ENCODE data around the gene ABI3BP. TPM values are rescaled to one million over a fixed set of nuclear protein-coding genes. Genes with fewer than 3 reads are reported as not detected.

ABI3BP gene
- total RNA-seq, 1 donor from 2014 or later = 26.2 TPM

DNA sequence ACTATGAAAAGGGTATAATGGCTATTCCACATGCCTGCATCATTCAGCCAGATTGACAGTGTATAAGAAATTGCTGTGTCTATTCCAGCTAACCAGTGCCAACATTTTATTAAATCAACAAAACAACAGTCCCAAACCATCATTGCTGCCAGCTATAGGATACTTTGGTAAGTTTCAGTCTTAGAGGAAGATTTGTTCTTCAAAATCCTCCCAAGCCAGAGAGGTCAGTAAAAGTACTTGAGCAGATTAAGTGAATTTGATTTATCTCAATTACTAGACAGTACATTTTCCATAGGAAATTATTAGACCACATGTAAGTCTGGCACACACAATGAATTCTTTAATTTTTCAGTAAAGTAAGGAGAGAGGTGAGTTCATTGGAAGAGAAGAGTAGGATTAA, 233.3 kb downstream of the ABI3BP start:
- intact Hi-C loops (cut with DNase I) = no loop called here

DNA sequence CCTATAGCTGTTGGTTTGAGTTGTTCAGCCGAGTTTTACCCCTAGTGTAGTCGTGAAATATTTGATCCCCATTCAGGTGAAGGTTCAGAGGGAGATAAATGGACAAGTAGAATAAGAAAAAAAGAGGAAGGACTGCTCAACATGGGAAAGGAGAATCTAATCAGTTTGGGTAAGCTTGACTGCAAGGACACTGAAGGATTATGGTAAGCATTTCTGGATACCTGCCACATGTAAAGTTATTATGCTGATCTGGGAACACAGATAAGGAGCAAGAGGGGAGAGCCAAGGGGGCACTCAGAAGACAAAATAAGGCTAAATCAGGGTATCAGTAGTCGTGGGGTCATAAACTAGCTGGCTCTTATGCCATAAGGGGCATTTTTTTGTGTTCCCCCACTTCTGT, 234.1 kb downstream of the ABI3BP start:
- no peak for DNase-seq (ENCODE audit: low spot score)
- intact Hi-C loops (cut with DNase I) = no loop called here

More for the DNA sequence above, 233.3 kb downstream of the ABI3BP start:
- no peak for DNase-seq (ENCODE audit: low spot score)

DNA sequence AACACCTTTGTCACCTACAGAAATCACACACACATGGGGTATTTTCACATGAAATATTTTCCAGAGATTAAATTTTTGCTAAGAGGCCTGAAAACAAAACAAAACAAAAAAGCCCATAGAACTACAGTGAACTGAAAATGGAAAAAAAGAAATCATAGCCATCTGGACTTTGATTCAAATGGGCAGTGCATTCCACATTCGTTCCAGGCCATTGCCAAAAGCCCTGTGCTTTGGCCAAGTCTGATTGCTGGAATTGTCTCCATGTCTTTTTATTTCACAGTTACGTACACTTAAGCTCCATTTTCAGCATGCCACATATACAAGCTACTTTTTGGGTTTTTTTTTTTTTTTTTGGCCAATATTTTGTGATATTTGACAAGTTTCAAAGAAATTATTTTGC, 236.8 kb downstream of the ABI3BP start:
- intact Hi-C loops (cut with DNase I) = no loop called here
- no peak for DNase-seq (ENCODE audit: low spot score)

DNA sequence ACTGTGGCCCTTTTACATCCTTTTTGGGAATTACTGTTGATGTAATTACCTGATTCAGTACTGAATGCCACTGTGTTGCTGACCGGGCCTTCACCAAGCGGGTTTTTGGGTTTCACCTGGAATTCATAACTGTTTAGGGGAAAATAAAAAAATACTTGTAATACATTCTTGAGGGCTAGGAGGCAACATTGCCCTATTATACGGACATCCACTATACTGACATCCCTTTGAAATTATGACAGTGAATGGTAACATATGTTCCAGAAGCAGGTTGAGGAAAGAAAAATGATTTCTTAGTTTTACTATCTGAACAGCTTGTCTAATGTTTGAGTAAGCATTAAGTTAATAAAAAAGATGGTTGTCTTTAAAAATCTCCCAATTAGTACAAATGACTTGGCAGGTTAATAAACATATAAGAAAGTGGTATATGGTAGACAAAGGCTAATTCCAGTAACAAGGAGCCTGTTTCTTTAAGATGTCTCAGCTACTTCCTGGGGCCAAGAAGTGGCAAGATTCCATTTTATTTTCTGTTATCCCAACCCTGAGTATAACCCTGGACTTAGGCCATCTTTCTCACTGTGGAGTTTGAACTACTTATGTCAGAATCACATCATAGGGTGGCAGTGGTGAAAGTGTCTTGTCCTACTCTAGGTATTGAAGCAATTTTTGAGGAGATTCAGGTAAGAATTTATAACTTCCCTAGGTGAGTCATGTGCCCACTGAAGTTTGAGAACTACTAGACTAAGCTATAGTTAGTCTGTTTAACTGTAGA, 238.5 kb downstream of the ABI3BP start:
- intact Hi-C loops (cut with DNase I) = no loop called here
- DNase-seq (ENCODE audit: low spot score) = no peak

DNA sequence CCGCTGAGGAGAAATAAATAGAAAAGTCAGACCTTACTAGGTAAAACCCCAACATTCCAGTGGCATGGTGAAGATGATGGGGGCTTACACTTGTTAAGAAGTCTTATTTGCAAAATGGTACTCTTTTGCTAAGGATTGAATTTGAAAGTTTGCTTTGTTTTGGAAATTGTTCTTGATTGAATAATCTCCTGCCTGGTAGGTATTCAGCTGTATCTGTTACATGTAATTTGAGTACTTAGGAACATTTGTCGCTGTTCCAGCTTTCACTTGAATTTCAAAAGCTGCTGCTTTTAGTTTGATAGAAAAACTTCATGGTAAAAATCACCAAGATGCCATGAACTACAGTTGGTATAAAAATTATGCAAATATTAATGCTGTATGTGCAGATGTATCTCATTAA, 239.4 kb downstream of the ABI3BP start:
- no peak for DNase-seq (ENCODE audit: low spot score)
- intact Hi-C loops (cut with DNase I) = no loop called here

DNA sequence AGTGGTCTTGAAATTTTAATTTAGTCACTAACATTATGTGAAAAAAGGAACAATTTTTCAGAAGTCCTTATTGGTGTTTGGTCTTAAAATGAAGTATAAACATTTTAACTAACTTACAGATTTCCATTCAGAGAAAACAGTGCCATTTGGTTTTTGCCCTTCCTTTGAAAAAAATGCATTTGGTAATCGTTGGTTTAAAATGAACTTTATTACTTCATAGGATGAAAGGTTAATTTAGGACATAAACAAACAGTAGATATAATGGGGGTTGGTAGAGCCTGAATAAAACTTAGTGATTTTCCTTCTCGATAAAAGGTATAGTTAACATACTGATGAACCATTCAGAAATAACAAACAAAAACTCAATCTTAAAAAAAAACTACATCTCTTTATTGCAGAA, 244.3 kb downstream of the ABI3BP start:
- intact Hi-C loops (cut with DNase I) = no loop called here
- no peak for DNase-seq (ENCODE audit: low spot score)

DNA sequence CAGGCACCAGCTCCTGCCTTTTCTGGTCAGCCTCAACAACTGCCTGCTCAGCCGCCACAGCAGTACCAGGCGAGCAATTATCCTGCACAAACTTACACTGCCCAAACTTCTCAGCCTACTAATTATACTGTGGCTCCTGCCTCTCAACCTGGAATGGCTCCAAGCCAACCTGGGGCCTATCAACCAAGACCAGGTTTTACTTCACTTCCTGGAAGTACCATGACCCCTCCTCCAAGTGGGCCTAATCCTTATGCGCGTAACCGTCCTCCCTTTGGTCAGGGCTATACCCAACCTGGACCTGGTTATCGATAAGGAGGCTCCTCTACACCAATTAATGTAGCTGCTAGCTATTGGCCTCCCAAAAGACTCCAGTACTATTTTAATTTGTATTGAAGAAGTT, 245.0 kb downstream of the ABI3BP start:
- no peak for DNase-seq (ENCODE audit: low spot score)
- intact Hi-C loops (cut with DNase I) = no loop called here

DNA sequence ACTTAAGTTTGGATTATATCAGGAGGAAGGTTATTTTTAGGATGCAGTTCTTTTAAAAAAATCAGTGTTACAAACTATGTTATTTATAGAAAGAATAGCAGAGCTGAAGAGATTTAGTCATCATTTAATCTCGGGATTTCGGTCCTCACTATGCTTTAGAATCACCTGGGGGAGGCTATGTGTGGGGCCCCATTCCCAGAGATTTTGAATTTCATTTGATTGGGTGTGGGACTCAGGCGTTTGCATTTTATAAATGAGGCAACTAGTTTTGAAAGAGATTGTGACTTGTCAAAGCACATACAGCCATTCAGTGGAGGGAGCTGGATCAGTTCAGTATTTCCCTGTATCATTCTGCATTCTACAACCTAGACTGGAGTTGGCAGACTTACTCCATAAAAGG, 247.1 kb downstream of the ABI3BP start:
- no peak for DNase-seq (ENCODE audit: low spot score)
- intact Hi-C loops (cut with DNase I) = no loop called here

DNA sequence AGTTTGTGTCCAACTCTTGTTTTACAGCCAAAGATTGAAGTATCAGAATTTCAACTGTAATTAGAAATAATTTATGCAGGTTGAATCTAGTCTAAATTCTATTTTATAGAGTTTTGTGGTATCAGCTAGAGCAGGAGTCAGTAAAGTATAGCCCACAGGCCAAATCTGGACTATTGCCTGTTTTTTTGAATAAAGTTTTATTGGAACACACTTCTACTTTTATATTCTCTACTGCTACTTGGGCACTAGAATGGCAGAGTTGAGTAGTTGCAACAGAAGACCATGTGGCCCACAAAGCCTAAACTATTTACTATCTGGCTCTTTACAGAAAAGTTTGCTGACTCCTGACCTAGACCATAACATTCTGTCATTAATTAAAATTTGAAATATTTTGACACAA, 247.6 kb downstream of the ABI3BP start:
- intact Hi-C loops (cut with DNase I) = no loop called here
- DNase-seq (ENCODE audit: low spot score) = no peak

DNA sequence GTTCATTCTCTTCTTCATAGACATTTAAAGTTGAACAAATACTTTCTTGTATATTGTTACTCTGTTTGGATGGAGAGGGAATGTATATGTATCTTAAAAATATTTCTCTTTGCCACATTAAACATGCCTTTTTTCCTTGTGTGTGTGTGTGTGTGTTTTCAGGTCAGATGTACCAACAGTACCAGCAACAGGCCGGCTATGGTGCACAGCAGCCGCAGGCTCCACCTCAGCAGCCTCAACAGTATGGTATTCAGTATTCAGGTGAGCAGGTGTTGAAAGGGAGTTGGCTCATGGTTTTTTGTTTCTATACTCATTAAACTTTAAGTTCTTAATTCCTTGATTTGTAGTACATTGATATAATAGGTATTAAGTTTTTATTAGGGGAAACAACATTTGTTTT, 248.6 kb downstream of the ABI3BP start:
- intact Hi-C loops (cut with DNase I) = no loop called here

DNA sequence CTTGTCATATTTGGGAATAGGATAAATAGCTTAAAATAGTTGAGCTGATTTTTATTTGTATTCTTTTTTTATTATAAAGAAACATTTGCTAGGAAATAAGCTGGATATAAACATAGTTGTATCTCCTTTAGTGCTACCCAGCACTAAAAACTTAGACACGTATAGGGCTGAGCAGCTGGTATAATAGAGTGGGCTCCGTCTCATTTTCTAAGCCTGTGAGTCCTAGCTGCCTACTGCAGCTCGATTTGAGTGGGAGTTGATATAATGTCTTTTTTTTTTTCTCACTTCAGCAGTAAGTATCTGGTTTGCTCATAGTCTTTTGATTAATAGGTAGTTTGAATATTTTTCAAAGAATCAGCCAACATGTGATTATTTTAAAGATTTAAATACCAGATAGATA, 249.7 kb downstream of the ABI3BP start:
- no peak for DNase-seq (ENCODE audit: low spot score)
- intact Hi-C loops (cut with DNase I) = no loop called here

More for the DNA sequence above, 248.6 kb downstream of the ABI3BP start:
- DNase-seq (ENCODE audit: low spot score) = no peak

DNA sequence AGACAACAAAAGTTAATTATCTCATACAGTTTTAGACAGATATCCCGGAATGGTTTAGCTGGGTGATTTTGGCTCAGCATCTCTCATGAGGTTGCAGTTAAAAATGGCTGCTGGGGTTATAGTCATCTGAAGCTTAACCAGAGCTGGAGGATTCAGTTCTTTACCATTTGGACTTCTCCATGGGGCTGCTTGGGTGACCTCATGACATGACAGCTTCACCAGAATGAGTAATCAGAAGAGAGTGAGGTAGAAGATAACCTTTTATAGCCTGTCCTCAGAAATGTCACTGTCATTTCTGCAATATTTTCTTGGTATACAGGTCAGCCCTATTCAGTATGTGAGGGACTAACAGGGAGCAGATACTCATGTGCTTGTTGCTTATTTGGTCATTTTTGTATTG, 253.0 kb downstream of the ABI3BP start:
- DNase-seq (ENCODE audit: low spot score) = no peak
- intact Hi-C loops (cut with DNase I) = no loop called here

DNA sequence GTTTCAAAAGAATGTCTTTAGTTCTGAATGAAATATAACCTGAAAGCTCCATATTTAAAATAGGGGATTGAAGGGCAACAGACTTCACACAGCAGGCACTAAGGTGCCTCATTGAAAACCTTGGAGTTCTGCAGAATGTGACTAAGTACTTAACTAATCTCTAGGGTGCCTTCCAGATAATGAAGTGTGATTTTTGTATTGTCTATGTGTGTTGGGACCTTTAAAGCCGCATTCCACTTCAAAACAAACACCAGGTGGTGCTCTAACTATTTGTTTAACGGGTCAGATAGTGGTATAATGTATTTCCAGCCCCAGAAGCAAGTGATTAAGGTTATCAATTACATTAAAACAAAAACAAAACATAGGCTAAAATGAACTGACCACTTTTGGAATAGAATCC, 255.9 kb downstream of the ABI3BP start:
- intact Hi-C loops (cut with DNase I) = no loop called here
- no peak for DNase-seq (ENCODE audit: low spot score)

DNA sequence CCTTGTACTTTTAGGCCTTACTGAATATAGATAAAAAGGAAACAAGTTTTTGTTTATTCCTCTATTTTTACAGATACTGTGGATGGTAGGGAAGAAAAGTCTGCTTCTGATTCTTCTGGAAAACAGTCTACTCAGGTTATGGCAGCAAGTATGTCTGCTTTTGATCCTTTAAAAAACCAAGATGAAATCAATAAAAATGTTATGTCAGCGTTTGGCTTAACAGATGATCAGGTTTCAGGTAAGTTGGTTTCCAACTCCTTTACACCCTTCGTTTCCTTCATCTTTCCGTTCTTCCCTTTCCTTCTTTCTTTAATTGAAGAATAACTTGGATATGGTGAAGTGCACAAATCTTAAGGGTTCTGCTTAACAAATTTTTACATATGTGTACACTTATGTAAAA, 260.8 kb downstream of the ABI3BP start:
- DNase-seq (ENCODE audit: low spot score) = no peak
- intact Hi-C loops (cut with DNase I) = no loop called here

DNA sequence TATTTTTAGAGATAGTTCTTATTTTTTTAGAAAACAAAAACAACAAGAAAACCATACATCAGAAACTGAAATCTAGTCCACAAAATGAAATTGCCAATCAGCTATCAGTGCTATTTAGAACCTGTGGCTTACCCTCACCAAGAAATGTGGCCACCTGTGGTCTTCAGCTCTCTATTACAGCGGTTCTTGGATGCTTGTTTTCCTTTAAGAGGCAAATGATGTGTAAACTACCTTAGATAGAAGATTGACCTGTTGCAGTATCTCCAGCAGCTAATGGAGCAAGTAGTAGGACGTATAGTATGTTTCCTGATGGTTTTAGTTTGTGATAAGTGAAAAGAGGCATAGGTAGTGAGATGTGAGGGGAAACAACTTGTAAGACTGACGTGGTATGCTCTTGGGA, 262.7 kb downstream of the ABI3BP start:
- DNase-seq (ENCODE audit: low spot score) = no peak
- intact Hi-C loops (cut with DNase I) = no loop called here

DNA sequence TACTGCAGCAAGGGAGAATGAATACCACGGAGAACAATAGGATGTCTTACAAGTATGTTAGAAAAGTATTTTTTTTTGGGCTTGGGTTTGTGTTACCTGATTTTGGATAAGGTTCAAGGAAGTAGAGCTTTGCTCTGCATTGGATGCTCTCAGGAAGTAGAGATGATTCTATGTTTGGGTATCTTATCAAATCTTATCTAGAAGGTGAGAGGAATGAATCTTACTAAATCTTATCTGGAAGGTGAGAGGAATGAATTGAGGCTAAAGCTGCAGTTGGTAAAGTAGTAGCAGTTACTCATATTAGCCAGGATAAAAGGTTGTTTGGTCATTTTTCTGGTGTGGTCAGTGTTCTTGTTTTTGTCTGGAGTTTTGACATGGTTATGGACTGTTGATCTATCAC, 266.5 kb downstream of the ABI3BP start:
- no peak for DNase-seq (ENCODE audit: low spot score)
- intact Hi-C loops (cut with DNase I) = no loop called here

DNA sequence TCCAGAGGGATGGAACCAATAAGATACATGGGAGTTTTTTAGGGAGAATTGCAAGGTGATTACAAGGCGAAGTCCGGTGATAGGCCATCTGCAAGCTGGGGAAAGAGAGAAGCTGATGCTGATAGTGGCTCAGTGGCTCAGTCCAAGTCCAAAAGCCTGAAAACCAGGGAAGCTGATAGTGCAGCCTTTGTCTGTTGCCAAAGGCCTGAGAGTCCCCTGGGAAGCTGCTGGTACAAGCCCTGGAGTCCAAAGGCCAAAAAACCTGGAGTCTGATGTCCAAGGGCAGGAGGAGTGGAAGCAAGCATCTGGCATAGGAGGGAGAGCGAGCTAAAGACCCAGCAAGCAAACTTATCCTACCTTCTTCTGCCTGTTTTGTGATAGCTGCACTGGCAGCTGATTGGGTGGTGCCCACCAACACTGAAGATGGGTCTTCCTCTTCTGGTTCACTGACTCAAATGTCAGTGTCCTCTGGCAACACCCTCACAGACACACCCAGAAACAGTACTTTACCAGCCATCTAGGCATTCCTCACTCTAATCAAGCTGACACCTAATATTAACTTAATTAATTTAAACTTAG, 267.2 kb downstream of the ABI3BP start:
- intact Hi-C loops (cut with DNase I) = no loop called here
- no peak for DNase-seq (ENCODE audit: low spot score)

DNA sequence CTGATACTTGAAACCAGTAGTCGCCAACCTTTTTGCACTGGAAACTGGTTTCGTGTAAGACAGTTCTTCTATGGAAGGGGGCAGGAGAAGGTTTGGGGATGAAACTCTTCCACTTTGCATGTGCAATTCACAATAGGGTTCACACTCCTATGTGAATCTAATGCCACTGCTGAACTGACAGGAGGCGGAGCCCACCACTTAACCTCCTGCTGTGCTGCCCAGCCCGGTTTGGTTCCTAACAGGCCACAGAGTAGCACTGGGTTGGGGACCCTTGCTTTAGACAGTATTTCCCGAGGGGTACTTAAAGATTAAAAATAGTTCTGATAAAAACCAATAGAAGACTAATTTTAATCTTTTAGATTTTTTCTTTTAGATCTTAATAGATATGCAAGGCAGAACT, 272.8 kb downstream of the ABI3BP start:
- intact Hi-C loops (cut with DNase I) = no loop called here
- DNase-seq (ENCODE audit: low spot score) = no peak

DNA sequence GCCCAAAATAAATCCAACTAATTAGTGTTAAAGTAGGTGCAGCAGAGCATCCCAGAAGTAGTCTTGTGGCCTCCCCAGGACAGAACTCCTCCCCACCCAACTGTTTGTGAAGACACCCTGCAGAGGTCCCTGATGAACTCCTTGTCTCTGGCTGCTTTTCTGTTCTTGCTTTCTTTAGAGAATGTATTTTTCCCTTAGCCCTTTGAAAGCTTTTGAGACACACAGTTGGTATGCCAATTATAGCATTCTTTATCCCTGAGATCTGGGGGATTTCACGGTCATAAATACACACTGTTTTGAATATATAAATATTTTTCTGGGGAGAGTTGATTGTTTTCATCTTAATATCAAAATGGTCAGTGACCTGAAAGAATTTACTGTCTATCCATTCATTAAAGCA, 274.1 kb downstream of the ABI3BP start:
- DNase-seq (ENCODE audit: low spot score) = no peak
- intact Hi-C loops (cut with DNase I) = no loop called here

DNA sequence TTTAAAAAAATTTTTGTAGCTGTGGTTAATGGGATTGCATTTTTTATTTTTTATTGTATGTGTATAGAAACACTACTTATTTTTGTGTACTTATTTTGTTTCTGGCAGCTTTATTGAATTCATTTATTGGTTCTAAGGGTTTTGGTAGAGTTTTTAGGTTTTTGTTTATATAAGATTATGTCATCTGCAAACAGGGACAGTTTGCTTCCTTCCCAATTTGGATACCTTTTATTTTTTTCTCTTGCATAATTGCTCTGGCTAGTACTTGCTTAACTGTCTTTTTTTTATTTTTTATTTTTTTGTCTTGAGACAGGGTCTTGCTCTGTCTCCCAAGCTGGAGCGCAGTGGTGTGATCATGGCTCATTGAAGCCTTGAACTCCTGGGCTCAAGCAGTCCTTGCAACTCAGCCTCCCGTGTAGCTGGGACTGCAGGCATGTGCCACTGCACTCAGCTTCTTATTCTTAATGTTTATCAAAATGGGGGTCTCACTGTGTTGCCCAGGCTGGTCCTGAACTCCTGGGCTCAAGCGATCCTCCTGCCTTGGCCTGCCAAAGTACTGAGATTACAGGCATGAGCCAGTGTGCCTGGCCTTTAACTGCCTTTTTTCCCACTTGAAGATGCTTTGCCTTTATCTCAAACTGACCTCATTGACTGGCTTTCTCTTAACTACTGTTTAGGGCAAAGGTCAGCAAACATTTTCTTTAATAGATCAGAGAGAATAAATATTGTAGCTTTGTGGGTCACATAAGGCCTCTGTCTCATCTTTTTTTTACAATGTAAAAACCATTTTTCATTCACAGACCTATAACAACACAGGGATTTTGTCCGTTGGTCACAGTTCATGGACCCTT, 275.4 kb downstream of the ABI3BP start:
- intact Hi-C loops (cut with DNase I) = no loop called here
- DNase-seq (ENCODE audit: low spot score) = peak; percentile 67

DNA sequence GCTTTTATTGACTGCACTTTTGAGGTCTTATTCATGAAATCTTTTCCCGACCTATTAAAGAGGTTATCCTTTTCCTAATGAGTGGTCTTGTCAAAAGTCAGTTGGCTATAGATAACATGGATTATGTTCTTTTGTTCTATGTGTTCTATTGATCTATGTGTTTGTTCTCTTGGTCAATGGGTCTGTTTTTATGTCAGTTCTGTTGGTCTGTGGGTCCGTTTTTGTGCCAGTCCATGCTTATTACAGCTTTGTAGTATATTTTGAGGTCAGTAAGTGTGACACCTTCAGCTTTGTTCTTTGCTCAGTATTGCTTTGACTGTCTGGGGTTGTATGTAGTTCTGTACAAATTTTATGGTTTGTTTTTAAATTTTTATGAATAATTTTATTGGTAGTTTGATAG, 276.2 kb downstream of the ABI3BP start:
- intact Hi-C loops (cut with DNase I) = no loop called here
- no peak for DNase-seq (ENCODE audit: low spot score)
